HepG2 (cell line): ENCODE data around the gene PPDPF. TPM values are rescaled to one million over a fixed set of nuclear protein-coding genes. Genes with fewer than 3 reads are reported as not detected.

ENCODE experiments used
- MNT ChIP-seq: fragments of 450-650 bp; IDR thresholded peaks from 2 replicates; pipeline ENCODE4 v1.6.1; 2016
- REL ChIP-seq: sonication (generic); formaldehyde crosslinking; conservative IDR thresholded peaks from 2 replicates; pipeline ENCODE4 v1.8.0; 2022; ENCODE audit warnings: mild to moderate bottlenecking, missing genetic modification reagents, moderate library complexity
- USF2 ChIP-seq, 2 experiments: sonication (generic) in 1 of 2; formaldehyde crosslinking in 1 of 2; IDR thresholded peaks; 2 replicates each; pipeline versions ENCODE4 v1.5.1 to v1.6.1; 2011 to 2020; ENCODE audit warnings: borderline replicate concordance in 1 of 2, low read depth in 1 of 2, low read length in 1 of 2, mild to moderate bottlenecking in 1 of 2, missing genetic modification reagents in 1 of 2, moderate library complexity in 1 of 2
- ZNF24 ChIP-seq: fragments of 450-650 bp; IDR thresholded peaks from 2 replicates; pipeline ENCODE4 v1.6.1; 2017; ENCODE audit warnings: antibody characterized with exemption, mild to moderate bottlenecking
- ZNF256 ChIP-seq: sonication (generic); formaldehyde crosslinking; conservative IDR thresholded peaks from 2 replicates; pipeline ENCODE4 v1.4.0; 2020; ENCODE audit warnings: missing genetic modification reagents
- ZNF577 ChIP-seq: sonication (generic); formaldehyde crosslinking; IDR thresholded peaks from 2 replicates; pipeline ENCODE4 v1.4.0; 2020; ENCODE audit warnings: mild to moderate bottlenecking, low read depth, missing genetic modification reagents, borderline replicate concordance
- ZNF773 ChIP-seq: sonication (generic); formaldehyde crosslinking; IDR thresholded peaks from 2 replicates; pipeline ENCODE4 v1.4.0; 2020; ENCODE audit warnings: missing genetic modification reagents, borderline replicate concordance
- polyA plus RNA-seq, 8 experiments: library from polyadenylated mRNA; depleted of rRNA in 3 of 8; stranded (reverse) in 7 of 8; unstranded in 1 of 8; fragments of >200 nt; fragmentation: Illumina TruSeq in 4 of 8; extraction: Trizol in 4 of 8; gene quantifications; 2 replicates each; pipeline versions ENCODE4 v1.2.1 to v1.2.3, GENCODE V29; 2011 to 2016; ENCODE audit warnings: low read depth in 4 of 8, missing spikeins in 1 of 8, mixed read lengths in 1 of 8; ENCODE audit not compliant: insufficient read depth in 1 of 8
- total RNA-seq, 5 experiments: library from RNA; depleted of rRNA; stranded (reverse); fragments of >200 nt; fragmentation: Illumina TruSeq; extraction: Trizol; gene quantifications; 2 replicates each; pipeline ENCODE4 v1.2.3, GENCODE V29; 2016; ENCODE audit warnings: low read depth in 1 of 5
- TF ChIP-seq, protein P1 (sequence below): sonication (generic); formaldehyde crosslinking; IDR thresholded peaks from 2 replicates; pipeline ENCODE4; 2020; ENCODE audit warnings: missing genetic modification reagents, mild to moderate bottlenecking, borderline replicate concordance
- TF ChIP-seq, protein P2 (sequence below): sonication (generic); formaldehyde crosslinking; IDR thresholded peaks from 2 replicates; pipeline ENCODE4 v1.4.0; 2020; ENCODE audit warnings: missing genetic modification reagents, borderline replicate concordance
- TF ChIP-seq, protein P3 (sequence below): sonication (generic); formaldehyde crosslinking; IDR thresholded peaks from 2 replicates; pipeline ENCODE4 v1.4.0; 2020; ENCODE audit warnings: mild to moderate bottlenecking, missing genetic modification reagents
- TF ChIP-seq, protein P4 (sequence below): sonication (generic); formaldehyde crosslinking; conservative IDR thresholded peaks from 2 replicates; pipeline ENCODE4 v1.8.0; 2022; ENCODE audit warnings: mild to moderate bottlenecking, moderate library complexity, missing genetic modification reagents

PPDPF gene
- total and polyA plus RNA-seq, 2 of the 13 experiments (the other 11 are each of a cell fraction or from before 2014, with no cell fraction given): 1.8 to 7.0 TPM

- TF ChIP-seq, protein P1, sequence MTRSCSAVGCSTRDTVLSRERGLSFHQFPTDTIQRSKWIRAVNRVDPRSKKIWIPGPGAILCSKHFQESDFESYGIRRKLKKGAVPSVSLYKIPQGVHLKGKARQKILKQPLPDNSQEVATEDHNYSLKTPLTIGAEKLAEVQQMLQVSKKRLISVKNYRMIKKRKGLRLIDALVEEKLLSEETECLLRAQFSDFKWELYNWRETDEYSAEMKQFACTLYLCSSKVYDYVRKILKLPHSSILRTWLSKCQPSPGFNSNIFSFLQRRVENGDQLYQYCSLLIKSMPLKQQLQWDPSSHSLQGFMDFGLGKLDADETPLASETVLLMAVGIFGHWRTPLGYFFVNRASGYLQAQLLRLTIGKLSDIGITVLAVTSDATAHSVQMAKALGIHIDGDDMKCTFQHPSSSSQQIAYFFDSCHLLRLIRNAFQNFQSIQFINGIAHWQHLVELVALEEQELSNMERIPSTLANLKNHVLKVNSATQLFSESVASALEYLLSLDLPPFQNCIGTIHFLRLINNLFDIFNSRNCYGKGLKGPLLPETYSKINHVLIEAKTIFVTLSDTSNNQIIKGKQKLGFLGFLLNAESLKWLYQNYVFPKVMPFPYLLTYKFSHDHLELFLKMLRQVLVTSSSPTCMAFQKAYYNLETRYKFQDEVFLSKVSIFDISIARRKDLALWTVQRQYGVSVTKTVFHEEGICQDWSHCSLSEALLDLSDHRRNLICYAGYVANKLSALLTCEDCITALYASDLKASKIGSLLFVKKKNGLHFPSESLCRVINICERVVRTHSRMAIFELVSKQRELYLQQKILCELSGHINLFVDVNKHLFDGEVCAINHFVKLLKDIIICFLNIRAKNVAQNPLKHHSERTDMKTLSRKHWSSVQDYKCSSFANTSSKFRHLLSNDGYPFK (CRISPR knock-in tag): 0 out of 2 replicates have a peak, but pooled peaks have one; percentile 21
- no peak for TF ChIP-seq ZNF24
- no peak for TF ChIP-seq USF2 (IDR thresholded peaks at IDR 0.05; ENCODE audit: low read depth, low read length)
- TF ChIP-seq USF2 (CRISPR knock-in tag; IDR thresholded peaks at IDR 0.05; ENCODE audit: borderline replicate concordance): no peak
- TF ChIP-seq MNT: no peak
- TF ChIP-seq, protein P2, sequence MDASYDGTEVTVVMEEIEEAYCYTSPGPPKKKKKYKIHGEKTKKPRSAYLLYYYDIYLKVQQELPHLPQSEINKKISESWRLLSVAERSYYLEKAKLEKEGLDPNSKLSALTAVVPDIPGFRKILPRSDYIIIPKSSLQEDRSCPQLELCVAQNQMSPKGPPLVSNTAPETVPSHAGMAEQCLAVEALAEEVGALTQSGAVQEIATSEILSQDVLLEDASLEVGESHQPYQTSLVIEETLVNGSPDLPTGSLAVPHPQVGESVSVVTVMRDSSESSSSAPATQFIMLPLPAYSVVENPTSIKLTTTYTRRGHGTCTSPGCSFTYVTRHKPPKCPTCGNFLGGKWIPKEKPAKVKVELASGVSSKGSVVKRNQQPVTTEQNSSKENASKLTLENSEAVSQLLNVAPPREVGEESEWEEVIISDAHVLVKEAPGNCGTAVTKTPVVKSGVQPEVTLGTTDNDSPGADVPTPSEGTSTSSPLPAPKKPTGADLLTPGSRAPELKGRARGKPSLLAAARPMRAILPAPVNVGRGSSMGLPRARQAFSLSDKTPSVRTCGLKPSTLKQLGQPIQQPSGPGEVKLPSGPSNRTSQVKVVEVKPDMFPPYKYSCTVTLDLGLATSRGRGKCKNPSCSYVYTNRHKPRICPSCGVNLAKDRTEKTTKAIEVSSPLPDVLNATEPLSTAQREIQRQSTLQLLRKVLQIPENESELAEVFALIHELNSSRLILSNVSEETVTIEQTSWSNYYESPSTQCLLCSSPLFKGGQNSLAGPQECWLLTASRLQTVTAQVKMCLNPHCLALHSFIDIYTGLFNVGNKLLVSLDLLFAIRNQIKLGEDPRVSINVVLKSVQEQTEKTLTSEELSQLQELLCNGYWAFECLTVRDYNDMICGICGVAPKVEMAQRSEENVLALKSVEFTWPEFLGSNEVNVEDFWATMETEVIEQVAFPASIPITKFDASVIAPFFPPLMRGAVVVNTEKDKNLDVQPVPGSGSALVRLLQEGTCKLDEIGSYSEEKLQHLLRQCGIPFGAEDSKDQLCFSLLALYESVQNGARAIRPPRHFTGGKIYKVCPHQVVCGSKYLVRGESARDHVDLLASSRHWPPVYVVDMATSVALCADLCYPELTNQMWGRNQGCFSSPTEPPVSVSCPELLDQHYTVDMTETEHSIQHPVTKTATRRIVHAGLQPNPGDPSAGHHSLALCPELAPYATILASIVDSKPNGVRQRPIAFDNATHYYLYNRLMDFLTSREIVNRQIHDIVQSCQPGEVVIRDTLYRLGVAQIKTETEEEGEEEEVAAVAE (CRISPR knock-in tag): no peak
- TF ChIP-seq ZNF256 (CRISPR knock-in tag): no peak
- TF ChIP-seq, protein P3, sequence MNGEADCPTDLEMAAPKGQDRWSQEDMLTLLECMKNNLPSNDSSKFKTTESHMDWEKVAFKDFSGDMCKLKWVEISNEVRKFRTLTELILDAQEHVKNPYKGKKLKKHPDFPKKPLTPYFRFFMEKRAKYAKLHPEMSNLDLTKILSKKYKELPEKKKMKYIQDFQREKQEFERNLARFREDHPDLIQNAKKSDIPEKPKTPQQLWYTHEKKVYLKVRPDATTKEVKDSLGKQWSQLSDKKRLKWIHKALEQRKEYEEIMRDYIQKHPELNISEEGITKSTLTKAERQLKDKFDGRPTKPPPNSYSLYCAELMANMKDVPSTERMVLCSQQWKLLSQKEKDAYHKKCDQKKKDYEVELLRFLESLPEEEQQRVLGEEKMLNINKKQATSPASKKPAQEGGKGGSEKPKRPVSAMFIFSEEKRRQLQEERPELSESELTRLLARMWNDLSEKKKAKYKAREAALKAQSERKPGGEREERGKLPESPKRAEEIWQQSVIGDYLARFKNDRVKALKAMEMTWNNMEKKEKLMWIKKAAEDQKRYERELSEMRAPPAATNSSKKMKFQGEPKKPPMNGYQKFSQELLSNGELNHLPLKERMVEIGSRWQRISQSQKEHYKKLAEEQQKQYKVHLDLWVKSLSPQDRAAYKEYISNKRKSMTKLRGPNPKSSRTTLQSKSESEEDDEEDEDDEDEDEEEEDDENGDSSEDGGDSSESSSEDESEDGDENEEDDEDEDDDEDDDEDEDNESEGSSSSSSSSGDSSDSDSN (CRISPR knock-in tag): peak; percentile 56
- no peak for TF ChIP-seq ZNF577
- no peak for TF ChIP-seq REL (CRISPR knock-in tag)
- TF ChIP-seq, protein P4, sequence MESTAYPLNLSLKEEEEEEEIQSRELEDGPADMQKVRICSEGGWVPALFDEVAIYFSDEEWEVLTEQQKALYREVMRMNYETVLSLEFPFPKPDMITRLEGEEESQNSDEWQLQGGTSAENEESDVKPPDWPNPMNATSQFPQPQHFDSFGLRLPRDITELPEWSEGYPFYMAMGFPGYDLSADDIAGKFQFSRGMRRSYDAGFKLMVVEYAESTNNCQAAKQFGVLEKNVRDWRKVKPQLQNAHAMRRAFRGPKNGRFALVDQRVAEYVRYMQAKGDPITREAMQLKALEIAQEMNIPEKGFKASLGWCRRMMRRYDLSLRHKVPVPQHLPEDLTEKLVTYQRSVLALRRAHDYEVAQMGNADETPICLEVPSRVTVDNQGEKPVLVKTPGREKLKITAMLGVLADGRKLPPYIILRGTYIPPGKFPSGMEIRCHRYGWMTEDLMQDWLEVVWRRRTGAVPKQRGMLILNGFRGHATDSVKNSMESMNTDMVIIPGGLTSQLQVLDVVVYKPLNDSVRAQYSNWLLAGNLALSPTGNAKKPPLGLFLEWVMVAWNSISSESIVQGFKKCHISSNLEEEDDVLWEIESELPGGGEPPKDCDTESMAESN (CRISPR knock-in tag): no peak; the same call in 1 of the 2 replicates
- TF ChIP-seq ZNF773: no peak
Measured at GRCh38 chr20:63544241-63544957, 23.8 kb downstream of the PPDPF start (continued).
